ENCODE results near the gene PRPF8.

DNA sequence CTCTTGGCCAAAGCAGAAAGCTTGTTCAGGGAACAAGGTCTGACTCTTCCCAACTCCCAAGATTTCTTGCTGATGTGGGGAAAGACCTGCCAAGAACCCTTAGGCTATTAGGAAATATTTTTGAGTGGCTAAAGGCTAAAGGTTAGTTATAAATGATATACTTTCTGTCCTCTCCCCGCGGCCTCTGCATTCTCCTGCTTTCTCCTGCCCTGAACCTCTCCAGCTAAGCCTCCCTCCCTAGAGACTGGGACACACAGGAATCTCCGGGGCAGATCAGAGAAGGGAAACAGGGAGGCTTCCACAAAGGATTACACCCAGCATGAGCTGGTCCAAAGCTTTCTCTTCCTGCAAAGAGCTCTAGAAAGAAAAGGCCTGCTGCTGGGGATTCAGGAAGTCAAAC lies 58.3 kb downstream of the PRPF8 start:
- TF ChIP-seq, protein P1, sequence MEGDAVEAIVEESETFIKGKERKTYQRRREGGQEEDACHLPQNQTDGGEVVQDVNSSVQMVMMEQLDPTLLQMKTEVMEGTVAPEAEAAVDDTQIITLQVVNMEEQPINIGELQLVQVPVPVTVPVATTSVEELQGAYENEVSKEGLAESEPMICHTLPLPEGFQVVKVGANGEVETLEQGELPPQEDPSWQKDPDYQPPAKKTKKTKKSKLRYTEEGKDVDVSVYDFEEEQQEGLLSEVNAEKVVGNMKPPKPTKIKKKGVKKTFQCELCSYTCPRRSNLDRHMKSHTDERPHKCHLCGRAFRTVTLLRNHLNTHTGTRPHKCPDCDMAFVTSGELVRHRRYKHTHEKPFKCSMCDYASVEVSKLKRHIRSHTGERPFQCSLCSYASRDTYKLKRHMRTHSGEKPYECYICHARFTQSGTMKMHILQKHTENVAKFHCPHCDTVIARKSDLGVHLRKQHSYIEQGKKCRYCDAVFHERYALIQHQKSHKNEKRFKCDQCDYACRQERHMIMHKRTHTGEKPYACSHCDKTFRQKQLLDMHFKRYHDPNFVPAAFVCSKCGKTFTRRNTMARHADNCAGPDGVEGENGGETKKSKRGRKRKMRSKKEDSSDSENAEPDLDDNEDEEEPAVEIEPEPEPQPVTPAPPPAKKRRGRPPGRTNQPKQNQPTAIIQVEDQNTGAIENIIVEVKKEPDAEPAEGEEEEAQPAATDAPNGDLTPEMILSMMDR (IDR thresholded peaks at IDR 0.05; ENCODE audit: low read length): no peak
- no peak for TF ChIP-seq EZH2phosphoT487 (IDR thresholded peaks at IDR 0.05; ENCODE audit: low read length)
- TF ChIP-seq EZH2 (optimal IDR thresholded peaks at IDR 0.05; ENCODE audit: low read depth, low read length): no peak

Measured in MM.1S (cell line).